Hepatocyte (in vitro differentiated cells): ENCODE measurements around the gene DNASE1.

Source experiments
- EZH2 ChIP-seq: fragments of 200-600 bp; sonication (generic); IDR thresholded peaks from 2 replicates; pipeline ENCODE4 v1.6.1; 2016; ENCODE audit warnings: antibody characterized with exemption, mild to moderate bottlenecking, borderline replicate concordance
- EZH2phosphoT487 ChIP-seq: fragments of 200-600 bp; sonication (generic); IDR thresholded peaks from one replicate; pipeline ENCODE4 v1.6.1; 2018; ENCODE audit warnings: antibody characterized with exemption, mild to moderate bottlenecking, low read depth, moderate library complexity; ENCODE audit not compliant: unreplicated experiment, severe bottlenecking
- TF ChIP-seq, protein P1 (sequence below): fragments of 200-600 bp; sonication (generic); IDR thresholded peaks from 2 replicates; pipeline ENCODE4 v1.5.1; 2016; ENCODE audit warnings: antibody characterized with exemption, mild to moderate bottlenecking; ENCODE audit not compliant: poor library complexity

DNA sequence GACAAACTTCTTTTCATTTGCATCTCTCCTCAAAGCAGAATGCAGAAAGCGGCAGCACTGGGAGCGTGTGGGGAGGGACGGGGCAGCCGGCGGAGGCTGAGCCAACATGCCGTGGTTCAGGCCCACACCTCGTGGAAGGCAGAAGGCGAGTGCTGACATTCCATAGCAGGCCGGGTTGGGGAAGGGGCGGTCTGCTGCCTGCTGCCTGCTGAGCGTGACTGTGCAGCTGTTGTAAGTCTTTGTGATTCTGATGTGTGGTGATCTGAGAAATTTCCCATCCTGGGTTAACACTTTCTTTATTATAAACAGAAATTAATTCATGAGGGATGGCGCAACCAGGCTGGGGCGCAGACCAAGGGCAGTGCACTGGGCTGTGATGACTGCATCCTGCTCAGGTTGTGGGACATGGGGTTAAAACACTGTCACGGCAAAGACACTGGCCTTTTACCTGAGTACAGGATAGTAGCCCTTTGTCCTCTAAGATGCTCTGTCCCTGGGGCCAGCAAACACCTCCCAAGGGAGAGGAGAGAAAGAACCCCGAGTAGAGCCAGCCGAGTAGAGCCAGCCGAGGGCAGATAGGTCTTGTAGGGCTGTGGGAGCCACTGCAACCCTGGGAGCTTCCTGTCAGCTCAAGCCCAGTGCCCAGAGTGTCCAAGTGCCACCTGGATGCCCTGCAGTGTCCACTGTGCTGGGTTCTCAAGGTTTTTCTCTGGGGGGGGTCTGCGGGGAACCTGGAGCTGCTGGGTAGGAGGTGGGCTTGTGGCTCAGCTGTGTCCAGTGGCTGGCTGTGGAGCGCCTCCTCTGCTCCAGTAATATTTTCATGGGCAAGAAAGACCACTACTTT is 8.8 kb upstream of the DNASE1 start:
- TF ChIP-seq, protein P1, sequence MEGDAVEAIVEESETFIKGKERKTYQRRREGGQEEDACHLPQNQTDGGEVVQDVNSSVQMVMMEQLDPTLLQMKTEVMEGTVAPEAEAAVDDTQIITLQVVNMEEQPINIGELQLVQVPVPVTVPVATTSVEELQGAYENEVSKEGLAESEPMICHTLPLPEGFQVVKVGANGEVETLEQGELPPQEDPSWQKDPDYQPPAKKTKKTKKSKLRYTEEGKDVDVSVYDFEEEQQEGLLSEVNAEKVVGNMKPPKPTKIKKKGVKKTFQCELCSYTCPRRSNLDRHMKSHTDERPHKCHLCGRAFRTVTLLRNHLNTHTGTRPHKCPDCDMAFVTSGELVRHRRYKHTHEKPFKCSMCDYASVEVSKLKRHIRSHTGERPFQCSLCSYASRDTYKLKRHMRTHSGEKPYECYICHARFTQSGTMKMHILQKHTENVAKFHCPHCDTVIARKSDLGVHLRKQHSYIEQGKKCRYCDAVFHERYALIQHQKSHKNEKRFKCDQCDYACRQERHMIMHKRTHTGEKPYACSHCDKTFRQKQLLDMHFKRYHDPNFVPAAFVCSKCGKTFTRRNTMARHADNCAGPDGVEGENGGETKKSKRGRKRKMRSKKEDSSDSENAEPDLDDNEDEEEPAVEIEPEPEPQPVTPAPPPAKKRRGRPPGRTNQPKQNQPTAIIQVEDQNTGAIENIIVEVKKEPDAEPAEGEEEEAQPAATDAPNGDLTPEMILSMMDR, result no peak
- TF ChIP-seq EZH2 (no peak), EZH2phosphoT487 (no peak)
